Measurements from ENCODE around the gene GMDS.

GMDS gene

DNA sequence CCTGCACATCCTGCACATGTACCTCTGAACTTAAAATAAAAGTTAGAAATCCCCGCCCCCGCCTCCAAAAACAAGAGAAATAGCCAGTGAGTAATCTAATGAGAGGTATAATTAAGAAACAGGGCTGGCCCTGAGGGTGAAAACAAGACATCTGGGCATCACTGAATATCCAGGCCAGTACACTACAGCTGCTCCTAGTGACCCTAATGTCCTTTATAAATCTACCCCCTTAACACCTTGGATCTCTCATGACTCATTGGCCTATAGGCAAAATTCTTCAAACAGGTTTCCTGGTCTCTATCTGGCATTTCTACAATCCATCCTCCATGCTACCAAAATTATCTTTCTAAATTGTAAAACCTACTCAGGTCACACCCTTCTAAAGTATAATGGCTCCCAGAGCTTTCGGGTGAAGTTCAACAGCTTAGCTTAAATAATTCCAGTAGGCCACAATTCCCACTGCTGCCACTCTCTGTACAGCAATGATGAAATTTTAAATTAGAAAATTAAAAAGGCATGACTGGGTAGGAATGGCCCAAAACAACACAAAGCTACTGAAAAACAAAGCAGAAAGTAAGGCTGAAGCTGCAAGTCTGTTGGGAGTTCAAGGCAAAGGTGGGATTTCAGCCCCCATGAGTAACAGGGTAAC is 260.9 kb downstream of the GMDS start:
- no peak for TF ChIP-seq EZH2 (optimal IDR thresholded peaks at IDR 0.05; ENCODE audit: low read depth, low read length)
- TF ChIP-seq, protein P1, sequence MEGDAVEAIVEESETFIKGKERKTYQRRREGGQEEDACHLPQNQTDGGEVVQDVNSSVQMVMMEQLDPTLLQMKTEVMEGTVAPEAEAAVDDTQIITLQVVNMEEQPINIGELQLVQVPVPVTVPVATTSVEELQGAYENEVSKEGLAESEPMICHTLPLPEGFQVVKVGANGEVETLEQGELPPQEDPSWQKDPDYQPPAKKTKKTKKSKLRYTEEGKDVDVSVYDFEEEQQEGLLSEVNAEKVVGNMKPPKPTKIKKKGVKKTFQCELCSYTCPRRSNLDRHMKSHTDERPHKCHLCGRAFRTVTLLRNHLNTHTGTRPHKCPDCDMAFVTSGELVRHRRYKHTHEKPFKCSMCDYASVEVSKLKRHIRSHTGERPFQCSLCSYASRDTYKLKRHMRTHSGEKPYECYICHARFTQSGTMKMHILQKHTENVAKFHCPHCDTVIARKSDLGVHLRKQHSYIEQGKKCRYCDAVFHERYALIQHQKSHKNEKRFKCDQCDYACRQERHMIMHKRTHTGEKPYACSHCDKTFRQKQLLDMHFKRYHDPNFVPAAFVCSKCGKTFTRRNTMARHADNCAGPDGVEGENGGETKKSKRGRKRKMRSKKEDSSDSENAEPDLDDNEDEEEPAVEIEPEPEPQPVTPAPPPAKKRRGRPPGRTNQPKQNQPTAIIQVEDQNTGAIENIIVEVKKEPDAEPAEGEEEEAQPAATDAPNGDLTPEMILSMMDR (IDR thresholded peaks at IDR 0.05; ENCODE audit: low read length), result no peak
- TF ChIP-seq EZH2phosphoT487 (IDR thresholded peaks at IDR 0.05; ENCODE audit: low read length), result no peak
- no peaks in the 10 kb centered on the region for H3K36me3 ChIP-seq (replicated peaks; ENCODE audit: insufficient read depth, low read length)

DNA sequence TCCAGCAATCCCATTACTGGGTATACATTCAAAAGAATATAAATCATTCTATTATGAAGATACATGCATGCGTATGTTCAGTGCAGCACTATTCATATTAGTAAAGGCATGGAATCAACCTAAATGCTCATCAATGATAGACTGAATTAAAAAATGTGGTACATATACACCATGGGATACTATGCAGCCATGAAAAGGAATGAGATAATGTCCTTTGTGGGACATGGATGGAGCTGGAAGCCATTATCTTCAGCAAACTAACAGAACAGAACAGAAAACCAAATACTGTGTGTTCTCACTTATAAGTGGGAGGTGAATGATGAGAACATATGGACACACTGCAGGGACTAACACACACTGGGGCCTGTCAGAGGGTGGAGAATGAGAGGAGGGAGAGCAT is 261.6 kb downstream of the GMDS start:
- Histone ChIP-seq H3K4me3 (ENCODE audit: low read length) (no peak overlapping the region), H3K4me2 (ENCODE audit: low read depth, low read length) (no peak overlapping the region), H3K27ac (ENCODE audit: low read length) (no peak overlapping the region), H3K36me3 (replicated peaks; ENCODE audit: insufficient read depth, low read length) (no peaks in the 10 kb centered on the region), H4K20me1 (ENCODE audit: insufficient read depth, low read length) (no peaks in the 10 kb centered on the region), H3K79me2 (ENCODE audit: low read length) (no peaks in the 10 kb centered on the region), H3K9ac (ENCODE audit: low read length) (no peak overlapping the region), H3K9me3 (replicated peaks; ENCODE audit: insufficient read depth, low read length) (no peaks in the 10 kb centered on the region), H3K27me3 (replicated peaks; ENCODE audit: insufficient read depth, low read length) (no peaks in the 10 kb centered on the region), H3K4me1 (ENCODE audit: low read length) (no peaks in the 10 kb centered on the region), H2AFZ (ENCODE audit: low read length) (no peak overlapping the region), H3F3A (ENCODE audit: insufficient read depth, low read length) (no peaks in the 10 kb centered on the region), H3K9me2 (replicated peaks; ENCODE audit: insufficient read depth, low read length) (no peaks in the 10 kb centered on the region)
- no peak for DNase-seq
- TF ChIP-seq, protein P1 (IDR thresholded peaks at IDR 0.05; ENCODE audit: low read length), result no peak
- TF ChIP-seq EZH2 (optimal IDR thresholded peaks at IDR 0.05; ENCODE audit: low read depth, low read length), result no peak

More for the DNA sequence above, 260.9 kb downstream of the GMDS start:
- H3K27me3 ChIP-seq (replicated peaks; ENCODE audit: insufficient read depth, low read length), result no peaks in the 10 kb centered on the region
- H3K27ac ChIP-seq (ENCODE audit: low read length), result no peak overlapping the region
- no peak for DNase-seq
- no peak overlapping the region for H2AFZ ChIP-seq (ENCODE audit: low read length)
- no peaks in the 10 kb centered on the region for H3K9me3 ChIP-seq (replicated peaks; ENCODE audit: insufficient read depth, low read length)
- H3K4me1 ChIP-seq (ENCODE audit: low read length), result no peaks in the 10 kb centered on the region
- H3K9me2 ChIP-seq (replicated peaks; ENCODE audit: insufficient read depth, low read length), result no peaks in the 10 kb centered on the region
- H3K4me2 ChIP-seq (ENCODE audit: low read depth, low read length), result no peak overlapping the region
- H3K79me2 ChIP-seq (ENCODE audit: low read length), result no peaks in the 10 kb centered on the region
- H3K4me3 ChIP-seq (ENCODE audit: low read length), result no peak overlapping the region
- H3K9ac ChIP-seq (ENCODE audit: low read length), result no peak overlapping the region
- H4K20me1 ChIP-seq (ENCODE audit: insufficient read depth, low read length), result no peaks in the 10 kb centered on the region
- H3F3A ChIP-seq (ENCODE audit: insufficient read depth, low read length), result no peaks in the 10 kb centered on the region

DNA sequence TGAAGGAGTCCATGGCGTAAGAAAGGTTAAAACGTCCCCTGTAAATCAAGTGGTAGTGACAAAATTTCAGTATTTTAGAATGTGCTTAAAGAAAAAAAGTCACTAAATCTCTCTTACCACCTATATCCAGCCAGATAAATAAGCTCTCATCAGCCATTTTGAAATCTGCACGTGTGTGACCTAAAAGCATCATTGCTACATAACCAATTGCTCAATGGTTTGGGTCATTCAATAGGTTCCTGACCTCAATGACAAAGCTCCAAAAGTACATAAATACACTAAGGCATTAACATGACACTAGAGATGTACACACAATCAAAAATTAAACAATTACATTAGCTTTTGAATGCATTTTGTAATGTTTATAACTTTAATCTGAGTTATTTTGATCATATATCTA is 272.4 kb downstream of the GMDS start:
- Histone ChIP-seq H3K79me2 (ENCODE audit: low read length) (no peaks in the 10 kb centered on the region), H3K27ac (ENCODE audit: low read length) (no peak overlapping the region), H3K27me3 (replicated peaks; ENCODE audit: insufficient read depth, low read length) (no peaks in the 10 kb centered on the region), H3K4me3 (ENCODE audit: low read length) (no peak overlapping the region), H3K9me2 (replicated peaks; ENCODE audit: insufficient read depth, low read length) (no peaks in the 10 kb centered on the region), H3K4me2 (ENCODE audit: low read depth, low read length) (no peak overlapping the region), H3K4me1 (ENCODE audit: low read length) (no peaks in the 10 kb centered on the region), H2AFZ (ENCODE audit: low read length) (no peak overlapping the region), H3K36me3 (replicated peaks; ENCODE audit: insufficient read depth, low read length) (no peaks in the 10 kb centered on the region), H3F3A (ENCODE audit: insufficient read depth, low read length) (no peaks in the 10 kb centered on the region), H3K9me3 (replicated peaks; ENCODE audit: insufficient read depth, low read length) (no peaks in the 10 kb centered on the region), H3K9ac (ENCODE audit: low read length) (no peak overlapping the region), H4K20me1 (ENCODE audit: insufficient read depth, low read length) (no peaks in the 10 kb centered on the region)
- TF ChIP-seq EZH2 (optimal IDR thresholded peaks at IDR 0.05; ENCODE audit: low read depth, low read length), result no peak
- TF ChIP-seq, protein P1 (IDR thresholded peaks at IDR 0.05; ENCODE audit: low read length), result no peak
- TF ChIP-seq EZH2phosphoT487 (IDR thresholded peaks at IDR 0.05; ENCODE audit: low read length), result no peak
- no peak for DNase-seq
